GM19397 (cell line): ENCODE measurements around the gene KIF21A.
A peak's percentile ranks its signal among the peaks of the same experiment; 100 is the strongest.
"Not testable (repeated sequence)": the region's sequence is repeated elsewhere in the genome, so short reads cannot be mapped to it uniquely, and the experiment has no call there.

Experiments
- ATAC-seq: cut with Tn5 transposase; IDR thresholded peaks from one replicate; pipeline ENCODE4 v1.9.1; 2021; ENCODE audit warnings: mild to moderate bottlenecking, moderate library complexity; ENCODE audit not compliant: unreplicated experiment

KIF21A gene, protein sequence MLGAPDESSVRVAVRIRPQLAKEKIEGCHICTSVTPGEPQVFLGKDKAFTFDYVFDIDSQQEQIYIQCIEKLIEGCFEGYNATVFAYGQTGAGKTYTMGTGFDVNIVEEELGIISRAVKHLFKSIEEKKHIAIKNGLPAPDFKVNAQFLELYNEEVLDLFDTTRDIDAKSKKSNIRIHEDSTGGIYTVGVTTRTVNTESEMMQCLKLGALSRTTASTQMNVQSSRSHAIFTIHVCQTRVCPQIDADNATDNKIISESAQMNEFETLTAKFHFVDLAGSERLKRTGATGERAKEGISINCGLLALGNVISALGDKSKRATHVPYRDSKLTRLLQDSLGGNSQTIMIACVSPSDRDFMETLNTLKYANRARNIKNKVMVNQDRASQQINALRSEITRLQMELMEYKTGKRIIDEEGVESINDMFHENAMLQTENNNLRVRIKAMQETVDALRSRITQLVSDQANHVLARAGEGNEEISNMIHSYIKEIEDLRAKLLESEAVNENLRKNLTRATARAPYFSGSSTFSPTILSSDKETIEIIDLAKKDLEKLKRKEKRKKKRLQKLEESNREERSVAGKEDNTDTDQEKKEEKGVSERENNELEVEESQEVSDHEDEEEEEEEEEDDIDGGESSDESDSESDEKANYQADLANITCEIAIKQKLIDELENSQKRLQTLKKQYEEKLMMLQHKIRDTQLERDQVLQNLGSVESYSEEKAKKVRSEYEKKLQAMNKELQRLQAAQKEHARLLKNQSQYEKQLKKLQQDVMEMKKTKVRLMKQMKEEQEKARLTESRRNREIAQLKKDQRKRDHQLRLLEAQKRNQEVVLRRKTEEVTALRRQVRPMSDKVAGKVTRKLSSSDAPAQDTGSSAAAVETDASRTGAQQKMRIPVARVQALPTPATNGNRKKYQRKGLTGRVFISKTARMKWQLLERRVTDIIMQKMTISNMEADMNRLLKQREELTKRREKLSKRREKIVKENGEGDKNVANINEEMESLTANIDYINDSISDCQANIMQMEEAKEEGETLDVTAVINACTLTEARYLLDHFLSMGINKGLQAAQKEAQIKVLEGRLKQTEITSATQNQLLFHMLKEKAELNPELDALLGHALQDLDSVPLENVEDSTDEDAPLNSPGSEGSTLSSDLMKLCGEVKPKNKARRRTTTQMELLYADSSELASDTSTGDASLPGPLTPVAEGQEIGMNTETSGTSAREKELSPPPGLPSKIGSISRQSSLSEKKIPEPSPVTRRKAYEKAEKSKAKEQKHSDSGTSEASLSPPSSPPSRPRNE (N-terminal part only)

DNA sequence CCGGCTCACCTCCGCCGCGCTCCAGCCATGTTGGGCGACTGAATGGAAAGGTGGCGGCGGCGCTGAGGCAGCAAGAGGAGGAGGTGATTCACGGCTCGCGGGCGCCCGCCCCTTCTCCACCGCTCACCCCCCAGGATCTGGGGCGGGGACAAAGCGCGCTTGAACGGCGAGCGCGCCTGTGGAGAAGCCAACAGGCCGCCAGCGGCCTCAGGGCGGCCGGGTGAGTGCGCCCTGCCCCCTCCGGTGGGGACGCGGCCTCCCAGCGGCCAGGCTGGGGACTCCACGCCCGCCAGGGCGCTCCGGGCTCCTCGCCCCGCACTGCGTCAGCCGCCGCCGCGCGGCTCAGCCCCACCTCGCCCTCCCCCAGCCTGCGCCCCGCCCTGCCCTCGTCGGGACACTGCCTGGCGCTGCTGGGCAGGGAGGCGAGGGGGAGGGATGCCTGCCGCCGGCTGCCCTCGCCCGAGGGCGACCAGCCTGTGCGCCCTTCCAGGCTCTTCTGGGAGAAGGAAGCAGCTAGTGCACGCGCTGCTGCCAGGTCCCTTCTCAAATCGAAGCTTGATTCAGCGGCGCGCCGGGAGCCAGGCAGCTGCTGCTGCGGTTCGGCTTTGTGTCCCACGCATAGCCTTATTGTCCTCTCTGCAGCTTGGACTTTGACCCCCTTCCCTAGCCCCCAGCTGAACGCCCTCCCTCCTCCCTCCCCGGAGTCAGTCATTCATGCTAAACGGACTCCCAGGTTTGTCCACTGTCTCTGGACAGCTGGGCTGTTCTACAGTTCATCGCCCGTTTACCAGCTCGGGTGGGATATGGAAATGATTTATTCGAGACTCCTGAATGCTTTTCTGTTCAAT is at the start of gene KIF21A:
TSS of gene KIF21A (minus strand) at position 40 of the 848 bp plus-strand sequence. CDS start 150 bp downstream, outside the sequence.
- peak; percentile 92 for ATAC-seq

DNA sequence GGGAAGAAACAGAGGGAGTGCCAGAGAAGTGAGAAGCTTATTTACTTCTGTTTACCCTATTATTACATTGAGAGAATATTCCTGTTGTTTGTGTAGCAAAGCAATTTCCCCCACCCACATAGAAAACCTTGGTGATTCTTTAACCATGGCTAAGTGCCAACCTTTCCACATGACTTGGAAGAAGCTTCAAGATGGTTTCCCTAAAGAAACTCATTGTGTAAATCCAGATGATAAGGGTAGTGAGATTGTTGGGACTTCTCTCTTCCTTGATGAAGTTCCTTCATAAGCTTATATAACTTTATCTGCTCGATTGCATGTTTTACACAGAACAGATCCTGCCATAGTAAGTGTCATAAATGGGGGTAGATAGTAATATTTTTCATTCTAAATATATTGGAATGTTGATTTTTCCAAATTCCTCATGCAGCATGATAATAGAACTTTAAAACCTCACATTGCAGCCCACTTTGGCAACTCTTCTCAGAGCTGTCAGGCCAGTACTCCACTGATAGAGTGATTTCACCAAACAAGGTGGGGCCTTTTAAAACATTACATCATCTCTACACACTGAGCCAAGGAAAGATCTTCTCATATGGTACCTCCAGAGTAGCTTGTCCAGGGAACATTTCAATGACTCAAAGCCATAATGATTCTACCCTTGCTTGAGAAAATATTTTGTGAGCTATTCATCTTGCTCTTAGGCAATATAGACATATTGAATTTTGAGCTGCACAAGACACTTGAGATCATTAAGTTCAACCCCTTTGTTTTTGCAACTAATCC is 47.8 kb upstream of the KIF21A start:
- ATAC-seq, result no peak

DNA sequence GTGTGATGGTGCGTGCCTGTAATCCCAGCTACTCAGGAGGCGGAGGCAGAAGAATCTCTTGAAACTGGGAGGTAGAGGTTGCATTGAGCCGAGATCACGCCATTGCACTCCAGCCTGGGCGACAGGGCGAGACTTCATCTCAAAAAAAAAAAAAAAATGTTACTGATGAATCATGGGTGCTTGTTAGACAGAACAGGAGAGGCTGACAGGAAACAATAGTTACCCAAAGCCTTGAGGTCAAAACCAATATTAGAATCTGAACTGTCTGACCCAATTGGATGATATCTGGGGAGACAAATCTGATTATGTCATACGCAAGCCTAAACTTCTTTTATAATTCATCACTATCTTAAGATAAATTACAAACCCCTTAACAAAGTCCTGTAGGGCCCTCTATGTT is 40.7 kb upstream of the KIF21A start:
- no peak for ATAC-seq

- ATAC-seq, result no peak
These were observed 40.1 kb upstream of the KIF21A start for GRCh38 chr12:39483042-39483441.

DNA sequence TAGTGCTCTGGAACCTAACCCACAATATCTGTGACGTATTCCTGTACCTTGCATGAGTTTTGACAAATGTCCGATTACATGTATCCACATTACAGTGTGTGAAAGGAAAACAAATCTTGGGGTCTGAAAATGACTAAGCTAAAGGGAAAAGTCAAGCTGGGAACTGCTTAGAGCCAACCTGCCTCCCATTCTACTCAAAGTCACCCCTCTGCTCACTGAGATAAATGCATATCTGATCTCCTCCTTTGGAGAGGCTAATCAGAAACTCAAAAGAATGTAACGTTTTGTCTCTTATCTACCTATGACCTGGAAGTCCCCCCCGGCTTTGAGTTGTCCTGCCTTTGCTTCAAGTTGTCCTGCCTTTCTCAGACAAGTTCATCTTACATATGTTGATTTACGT is 34.0 kb upstream of the KIF21A start:
- ATAC-seq, result no peak

- no peak for ATAC-seq
These were observed 33.2 kb upstream of the KIF21A start for GRCh38 chr12:39476121-39476520.

GRCh38 chr12:39475136-39475535 is 32.2 kb upstream of the KIF21A start:
- ATAC-seq, result not testable (repeated sequence)

- peak; percentile 84 for ATAC-seq
These were observed 24.5 kb upstream of the KIF21A start for GRCh38 chr12:39467432-39467870.

GRCh38 chr12:39464976-39465695 is 22.2 kb upstream of the KIF21A start:
- no peak for ATAC-seq

DNA sequence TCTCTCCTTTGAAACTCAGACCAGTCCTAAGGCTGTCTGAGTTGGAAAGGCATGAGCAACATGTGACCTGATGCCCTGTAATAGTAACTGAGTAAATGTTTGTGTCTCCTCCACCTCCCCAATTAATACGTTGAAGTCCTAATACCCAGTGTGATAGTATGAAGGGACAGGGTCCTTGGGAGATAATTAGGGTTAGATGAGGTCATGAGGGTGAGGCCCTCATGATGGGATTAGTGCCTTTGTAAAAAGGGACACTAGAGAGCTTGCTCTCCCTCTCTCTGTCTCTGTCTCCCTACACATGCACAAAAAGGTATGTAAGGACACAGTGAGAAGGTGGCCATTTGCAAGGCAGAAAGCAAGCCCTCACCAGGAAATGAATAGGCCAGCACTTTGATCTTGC is 18.1 kb upstream of the KIF21A start:
- ATAC-seq, result no peak

DNA sequence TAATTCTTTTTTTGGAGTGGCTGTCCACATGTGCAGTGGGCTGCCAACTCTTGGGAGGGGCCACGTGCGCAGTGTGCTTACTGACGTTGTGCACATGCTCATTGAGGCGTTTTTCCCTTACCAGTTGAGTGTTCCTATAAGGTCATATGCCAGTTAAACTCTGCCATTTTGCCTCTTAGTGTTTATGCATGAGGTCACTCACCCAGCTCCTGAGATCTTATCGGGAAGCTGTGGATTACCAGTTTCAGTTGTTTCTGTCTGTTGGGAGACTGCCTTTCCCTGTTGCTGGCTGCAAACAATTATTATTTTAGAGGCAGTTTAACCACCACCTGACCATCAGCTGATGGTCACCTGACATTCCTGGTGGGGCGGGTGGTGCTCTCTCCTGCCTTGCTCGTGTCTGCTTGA is 16.1 kb upstream of the KIF21A start:
- ATAC-seq, result no peak

GRCh38 chr12:39451977-39452376 is 9.1 kb upstream of the KIF21A start:
- no peak for ATAC-seq

- ATAC-seq, result no peak
These were observed 5.1 kb upstream of the KIF21A start for GRCh38 chr12:39448038-39448437.

- ATAC-seq, result no peak
These were observed 949 bp upstream of the KIF21A start for GRCh38 chr12:39443929-39444209.

DNA sequence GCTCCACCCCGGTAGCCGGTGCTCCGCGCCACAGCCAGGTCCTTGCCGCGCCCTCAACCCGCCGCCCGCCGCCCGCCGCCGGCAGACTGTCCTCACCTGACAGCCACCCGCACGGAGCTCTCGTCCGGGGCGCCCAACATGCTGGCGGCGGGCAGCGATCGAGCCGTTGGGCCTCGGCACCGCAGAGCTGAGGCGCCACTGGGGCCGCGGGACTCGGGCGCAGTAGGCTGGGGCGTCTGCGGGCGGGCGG is 164 bp downstream of the KIF21A start:
- ATAC-seq, result peak; percentile 34

- peak; percentile 33 for ATAC-seq
These were observed 723 bp downstream of the KIF21A start for GRCh38 chr12:39441963-39442830.

- no peak for ATAC-seq
These were observed 1.5 kb downstream of the KIF21A start for GRCh38 chr12:39441189-39441962.
